HEK293T (cell line): Measurements from ENCODE around the gene TFIP11.

Experiments
- CTCF ChIA-PET: fragments of 350-600 bp; formaldehyde crosslinking; extraction: SDS; loops from one replicate; lab custom pipeline; 2021; ENCODE audit warnings: antibody characterized with exemption, inconsistent platforms; lab: Yijun Ruan, JAX
- POLR2A ChIA-PET: fragments of 350-600 bp; formaldehyde crosslinking; extraction: SDS; loops from one replicate; lab custom pipeline; 2020; ENCODE audit warnings: antibody characterized with exemption, inconsistent platforms; lab: Yijun Ruan, JAX
- DNase-seq: peaks from one replicate; pipeline ENCODE4 v3.0.0; 2012; ENCODE audit warnings: mixed read lengths; ENCODE audit errors: extremely low spot score
- ARNT ChIP-seq: fragments of 450-650 bp; IDR thresholded peaks from 2 replicates; pipeline ENCODE4 v1.6.1; 2017; ENCODE audit warnings: mild to moderate bottlenecking
- BHLHE40 ChIP-seq: fragments of 450-650 bp; IDR thresholded peaks from 2 replicates; pipeline ENCODE4 v1.6.1; 2016; ENCODE audit warnings: mild to moderate bottlenecking, moderate library complexity, borderline replicate concordance
- CTBP1 ChIP-seq: fragments of 450-650 bp; IDR thresholded peaks from 2 replicates; pipeline ENCODE4 v1.6.1; 2016; ENCODE audit warnings: borderline replicate concordance
- ELF4 ChIP-seq: fragments of 450-650 bp; IDR thresholded peaks from 2 replicates; pipeline ENCODE4 v1.6.1; 2017; ENCODE audit warnings: antibody characterized with exemption
- FOXA1 ChIP-seq: fragments of 450-650 bp; IDR thresholded peaks from 2 replicates; pipeline ENCODE4 v1.6.1; 2016; ENCODE audit warnings: mild to moderate bottlenecking
- FOXK2 ChIP-seq: fragments of 450-650 bp; IDR thresholded peaks from 2 replicates; pipeline ENCODE4 v1.6.1; 2016; ENCODE audit warnings: mild to moderate bottlenecking
- FOXM1 ChIP-seq: fragments of 450-650 bp; IDR thresholded peaks from 2 replicates; pipeline ENCODE4 v1.6.1; 2017; ENCODE audit warnings: mild to moderate bottlenecking, borderline replicate concordance
- HDGF ChIP-seq: fragments of 450-650 bp; IDR thresholded peaks from 2 replicates; pipeline ENCODE4 v1.6.1; 2017; ENCODE audit warnings: antibody characterized with exemption, borderline replicate concordance
- L3MBTL2 ChIP-seq: fragments of 450-650 bp; conservative IDR thresholded peaks from 2 replicates; pipeline ENCODE4 v1.6.1; 2016; ENCODE audit warnings: mild to moderate bottlenecking
- LEF1 ChIP-seq: fragments of 450-650 bp; IDR thresholded peaks from 2 replicates; pipeline ENCODE4 v1.6.1; 2017; ENCODE audit warnings: mild to moderate bottlenecking, borderline replicate concordance
- NFRKB ChIP-seq: fragments of 450-650 bp; IDR thresholded peaks from 2 replicates; pipeline ENCODE4 v1.6.1; 2016; ENCODE audit warnings: mild to moderate bottlenecking, moderate library complexity
- PKNOX1 ChIP-seq: fragments of 450-650 bp; IDR thresholded peaks from 2 replicates; pipeline ENCODE4 v1.6.1; 2016
- SP1 ChIP-seq: fragments of 450-650 bp; IDR thresholded peaks from 2 replicates; pipeline ENCODE4 v1.6.1; 2017
- SUZ12 ChIP-seq: fragments of 450-650 bp; IDR thresholded peaks from 2 replicates; pipeline ENCODE4 v1.6.1; 2016; ENCODE audit warnings: mild to moderate bottlenecking
- TARDBP ChIP-seq: fragments of 450-650 bp; IDR thresholded peaks from 2 replicates; pipeline ENCODE4 v1.6.1; 2016
- ZNF384 ChIP-seq: fragments of 450-650 bp; IDR thresholded peaks from 2 replicates; pipeline ENCODE4 v1.6.1; 2016

The TFIP11 gene

GRCh38 chr22:26555478-26555877 lies 43.2 kb upstream of the TFIP11 start:
- ChIA-PET CTCF (no interaction called here), POLR2A (no interaction called here)
- TF ChIP-seq ZNF384: no peak
- no peak for TF ChIP-seq ARNT
- no peak for TF ChIP-seq BHLHE40
- TF ChIP-seq FOXK2: no peak
- no peak for TF ChIP-seq SP1
- TF ChIP-seq FOXA1: no peak
- TF ChIP-seq NFRKB: no peak
- TF ChIP-seq HDGF: no peak
- no peak for TF ChIP-seq ELF4
- no peak for TF ChIP-seq LEF1
- TF ChIP-seq TARDBP: no peak
- TF ChIP-seq CTBP1: no peak
- TF ChIP-seq PKNOX1: no peak
- TF ChIP-seq SUZ12: no peak
- no peak for TF ChIP-seq L3MBTL2
- TF ChIP-seq FOXM1: no peak
- no peak for DNase-seq

DNA sequence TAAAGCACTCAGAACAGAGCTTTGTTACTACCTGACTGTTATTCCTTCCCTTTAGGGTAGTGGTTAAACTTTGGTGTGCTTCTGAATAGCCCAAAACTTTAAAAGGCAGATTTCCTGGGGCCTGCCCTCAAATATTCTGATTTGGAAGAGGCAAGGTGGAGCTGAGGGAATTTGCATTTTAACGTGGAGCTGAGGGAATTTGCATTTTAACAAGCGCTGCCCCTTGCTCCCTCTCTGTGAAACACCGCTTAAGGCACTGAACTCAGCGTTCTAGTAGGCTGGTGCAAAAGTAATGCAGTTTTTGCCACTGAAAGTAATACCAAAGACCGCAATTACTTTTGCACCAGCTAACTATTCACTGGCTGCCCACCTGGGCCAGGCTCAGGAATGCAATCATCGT lies 42.7 kb upstream of the TFIP11 start:
- no peak for DNase-seq
- CTCF ChIA-PET: no interaction called here
- POLR2A ChIA-PET: interaction anchor here (0.6 kb wide), 1 partner anchor 10 kb away, joined by 3 read pairs; no protein-coding TSS in a partner anchor
- TF ChIP-seq LEF1 (no peak), HDGF (no peak), FOXK2 (no peak), NFRKB (no peak), L3MBTL2 (no peak), FOXA1 (no peak), ARNT (no peak), FOXM1 (no peak), CTBP1 (no peak), ZNF384 (no peak), SP1 (no peak), PKNOX1 (no peak), SUZ12 (no peak), BHLHE40 (no peak), TARDBP (no peak), ELF4 (no peak)

DNA sequence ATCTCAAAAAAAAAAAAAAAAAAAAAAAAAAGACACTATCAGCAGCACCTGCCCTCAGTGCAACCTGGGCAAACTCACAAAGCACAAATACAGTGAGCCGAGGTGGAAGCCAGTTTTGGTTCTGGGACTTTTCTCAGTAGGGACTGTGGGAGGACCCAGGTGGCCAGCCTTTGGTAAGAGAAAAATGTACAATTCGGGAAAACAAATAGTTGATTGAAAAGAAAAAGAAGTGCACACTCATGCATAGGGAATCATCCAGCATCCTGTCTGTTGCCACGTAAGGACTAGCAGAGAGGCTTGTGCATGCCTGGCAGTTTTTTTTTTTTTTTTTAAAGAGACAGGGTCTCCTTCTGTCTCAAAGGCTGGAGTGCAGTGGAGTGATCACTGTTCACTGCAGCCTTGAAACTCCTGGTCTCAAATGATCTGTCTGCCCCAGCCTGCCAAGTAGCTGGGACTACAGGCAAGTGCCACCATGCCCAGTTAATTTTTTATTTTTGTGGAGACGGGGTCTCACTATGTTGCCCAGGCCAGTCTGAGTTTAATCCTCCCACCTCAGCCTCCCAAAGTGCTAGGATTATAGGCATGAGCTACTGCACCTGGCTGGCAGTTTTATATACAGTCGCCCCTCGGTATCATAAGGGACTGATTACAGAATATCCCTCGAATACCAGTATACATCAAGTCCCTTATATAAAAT lies 40.9 kb upstream of the TFIP11 start:
- ChIA-PET CTCF (no interaction called here), POLR2A (no interaction called here)
- TF ChIP-seq ZNF384 (peak; percentile 88), LEF1 (no peak), FOXK2 (no peak)
- DNase-seq: no peak

GRCh38 chr22:26552466-26552865 lies 40.2 kb upstream of the TFIP11 start:
- POLR2A ChIA-PET: no interaction called here
- no peak for DNase-seq
- CTCF ChIA-PET: no interaction called here
- TF ChIP-seq L3MBTL2 (no peak), FOXA1 (no peak), FOXM1 (no peak), TARDBP (no peak), NFRKB (no peak), HDGF (no peak), ELF4 (no peak), SP1 (no peak), CTBP1 (no peak), BHLHE40 (no peak), PKNOX1 (no peak)

DNA sequence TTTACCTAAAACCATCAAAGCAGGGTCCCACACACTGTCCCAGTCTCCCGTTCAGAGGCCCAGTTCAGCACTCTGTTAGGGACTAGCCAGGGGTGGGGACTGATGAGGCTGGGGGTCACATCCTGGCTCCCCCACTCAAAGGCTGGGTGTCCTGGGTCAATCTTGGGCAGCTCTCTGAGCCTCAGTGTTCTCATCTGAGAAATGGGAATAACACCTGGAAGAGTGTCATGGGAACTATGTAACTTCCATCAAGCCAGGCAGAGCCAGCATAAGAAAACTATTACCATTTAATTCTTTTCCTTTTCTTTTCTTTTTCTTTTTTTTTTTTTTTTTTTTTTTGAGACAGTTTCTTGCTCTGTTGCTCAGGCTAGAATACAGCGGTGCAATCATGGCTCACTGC lies 39.3 kb upstream of the TFIP11 start:
- ChIA-PET POLR2A (no interaction called here), CTCF (no interaction called here)
- no peak for DNase-seq
- TF ChIP-seq NFRKB: no peak
- no peak for TF ChIP-seq FOXM1
- no peak for TF ChIP-seq ARNT
- TF ChIP-seq ZNF384: no peak
- no peak for TF ChIP-seq CTBP1
- no peak for TF ChIP-seq HDGF
- TF ChIP-seq FOXK2: no peak
- no peak for TF ChIP-seq LEF1
- TF ChIP-seq PKNOX1: no peak
